HL-60 (cell line): ENCODE measurements around the gene OGFR.

Experiments
- POLR2AphosphoS5 ChIP-seq: IDR thresholded peaks from 2 replicates; pipeline ENCODE4 v1.6.1; 2012; ENCODE audit warnings: low read depth
- SPI1 ChIP-seq: IDR thresholded peaks from 2 replicates; pipeline ENCODE4 v1.6.1; 2012; ENCODE audit warnings: low read depth, mild to moderate bottlenecking, borderline replicate concordance
- TF ChIP-seq, protein P1 (sequence below): IDR thresholded peaks from one replicate; pipeline ENCODE4 v1.5.1; 2011; ENCODE audit warnings: low read length, control low read depth, inconsistent platforms; ENCODE audit not compliant: insufficient read depth
- TF ChIP-seq, protein P2 (sequence below): IDR thresholded peaks from 2 replicates; pipeline ENCODE4 v1.6.1; 2012; ENCODE audit warnings: low read depth; ENCODE audit not compliant: insufficient replicate concordance

GRCh38 chr20:62825333-62825985, 20.8 kb downstream of the OGFR start:
- TF ChIP-seq, protein P1, sequence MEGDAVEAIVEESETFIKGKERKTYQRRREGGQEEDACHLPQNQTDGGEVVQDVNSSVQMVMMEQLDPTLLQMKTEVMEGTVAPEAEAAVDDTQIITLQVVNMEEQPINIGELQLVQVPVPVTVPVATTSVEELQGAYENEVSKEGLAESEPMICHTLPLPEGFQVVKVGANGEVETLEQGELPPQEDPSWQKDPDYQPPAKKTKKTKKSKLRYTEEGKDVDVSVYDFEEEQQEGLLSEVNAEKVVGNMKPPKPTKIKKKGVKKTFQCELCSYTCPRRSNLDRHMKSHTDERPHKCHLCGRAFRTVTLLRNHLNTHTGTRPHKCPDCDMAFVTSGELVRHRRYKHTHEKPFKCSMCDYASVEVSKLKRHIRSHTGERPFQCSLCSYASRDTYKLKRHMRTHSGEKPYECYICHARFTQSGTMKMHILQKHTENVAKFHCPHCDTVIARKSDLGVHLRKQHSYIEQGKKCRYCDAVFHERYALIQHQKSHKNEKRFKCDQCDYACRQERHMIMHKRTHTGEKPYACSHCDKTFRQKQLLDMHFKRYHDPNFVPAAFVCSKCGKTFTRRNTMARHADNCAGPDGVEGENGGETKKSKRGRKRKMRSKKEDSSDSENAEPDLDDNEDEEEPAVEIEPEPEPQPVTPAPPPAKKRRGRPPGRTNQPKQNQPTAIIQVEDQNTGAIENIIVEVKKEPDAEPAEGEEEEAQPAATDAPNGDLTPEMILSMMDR: no peak
- TF ChIP-seq, protein P2, sequence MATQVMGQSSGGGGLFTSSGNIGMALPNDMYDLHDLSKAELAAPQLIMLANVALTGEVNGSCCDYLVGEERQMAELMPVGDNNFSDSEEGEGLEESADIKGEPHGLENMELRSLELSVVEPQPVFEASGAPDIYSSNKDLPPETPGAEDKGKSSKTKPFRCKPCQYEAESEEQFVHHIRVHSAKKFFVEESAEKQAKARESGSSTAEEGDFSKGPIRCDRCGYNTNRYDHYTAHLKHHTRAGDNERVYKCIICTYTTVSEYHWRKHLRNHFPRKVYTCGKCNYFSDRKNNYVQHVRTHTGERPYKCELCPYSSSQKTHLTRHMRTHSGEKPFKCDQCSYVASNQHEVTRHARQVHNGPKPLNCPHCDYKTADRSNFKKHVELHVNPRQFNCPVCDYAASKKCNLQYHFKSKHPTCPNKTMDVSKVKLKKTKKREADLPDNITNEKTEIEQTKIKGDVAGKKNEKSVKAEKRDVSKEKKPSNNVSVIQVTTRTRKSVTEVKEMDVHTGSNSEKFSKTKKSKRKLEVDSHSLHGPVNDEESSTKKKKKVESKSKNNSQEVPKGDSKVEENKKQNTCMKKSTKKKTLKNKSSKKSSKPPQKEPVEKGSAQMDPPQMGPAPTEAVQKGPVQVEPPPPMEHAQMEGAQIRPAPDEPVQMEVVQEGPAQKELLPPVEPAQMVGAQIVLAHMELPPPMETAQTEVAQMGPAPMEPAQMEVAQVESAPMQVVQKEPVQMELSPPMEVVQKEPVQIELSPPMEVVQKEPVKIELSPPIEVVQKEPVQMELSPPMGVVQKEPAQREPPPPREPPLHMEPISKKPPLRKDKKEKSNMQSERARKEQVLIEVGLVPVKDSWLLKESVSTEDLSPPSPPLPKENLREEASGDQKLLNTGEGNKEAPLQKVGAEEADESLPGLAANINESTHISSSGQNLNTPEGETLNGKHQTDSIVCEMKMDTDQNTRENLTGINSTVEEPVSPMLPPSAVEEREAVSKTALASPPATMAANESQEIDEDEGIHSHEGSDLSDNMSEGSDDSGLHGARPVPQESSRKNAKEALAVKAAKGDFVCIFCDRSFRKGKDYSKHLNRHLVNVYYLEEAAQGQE: no peak
- TF ChIP-seq POLR2AphosphoS5 (no peak), SPI1 (no peak)
